Measurements from ENCODE around the gene FSIP1. TPM values are rescaled to one million over a fixed set of nuclear protein-coding genes. Genes with fewer than 3 reads are reported as not detected.

FSIP1 gene
- total RNA-seq, 1 experiment from 2014 or later = 0.61 TPM

GRCh38 chr15:39701988-39702387 is 80.7 kb downstream of the FSIP1 start:
- no peak for DNase-seq (ENCODE audit: low spot score)
- H3K4me3 Mint-ChIP-seq = no peak overlapping the region
- POLR2A ChIA-PET = no interaction called here
- no peaks in the 10 kb centered on the region for H3K36me3 Mint-ChIP-seq
- peaks cover 8% of the 10 kb centered on the region for H3K4me1 Mint-ChIP-seq
- no peak overlapping the region for H3K27ac Mint-ChIP-seq
- H3K9me3 Mint-ChIP-seq = no peaks in the 10 kb centered on the region
- no peak for ATAC-seq
- CTCF ChIA-PET = interaction anchor here (3.5 kb wide), 1 partner anchor 55 kb away, joined by 15 read pairs; no protein-coding TSS in a partner anchor
- no peaks in the 10 kb centered on the region for H3K27me3 Mint-ChIP-seq (ENCODE audit: low read depth)
- TF ChIP-seq NFATC4 (CRISPR knock-in tag; IDR thresholded peaks at IDR 0.05) = no peak
- TF ChIP-seq SMAD3 (CRISPR knock-in tag; IDR thresholded peaks at IDR 0.05; ENCODE audit: borderline replicate concordance) = no peak
- TF ChIP-seq NR2C2 (CRISPR knock-in tag; IDR thresholded peaks at IDR 0.05) = no peak
- no peak for TF ChIP-seq FOXP1 (CRISPR knock-in tag; IDR thresholded peaks at IDR 0.05; ENCODE audit: borderline replicate concordance)
- no peak for TF ChIP-seq NR1H2 (CRISPR knock-in tag; IDR thresholded peaks at IDR 0.05)
- TF ChIP-seq TCF7 (CRISPR knock-in tag; IDR thresholded peaks at IDR 0.05; ENCODE audit: low read depth) = no peak
- TF ChIP-seq ZNF396 (CRISPR knock-in tag; IDR thresholded peaks at IDR 0.05; ENCODE audit: borderline replicate concordance) = no peak
- TF ChIP-seq E2F1 (CRISPR knock-in tag; IDR thresholded peaks at IDR 0.05) = no peak
- TF ChIP-seq ZBTB21 (CRISPR knock-in tag; IDR thresholded peaks at IDR 0.05; ENCODE audit: borderline replicate concordance) = no peak
- TF ChIP-seq JUN (CRISPR knock-in tag; IDR thresholded peaks at IDR 0.05) = no peak
- TF ChIP-seq HMGA2 (CRISPR knock-in tag; IDR thresholded peaks at IDR 0.05) = no peak
- no peak for TF ChIP-seq ARID4B (CRISPR knock-in tag; IDR thresholded peaks at IDR 0.05; ENCODE audit: borderline replicate concordance)
- no peak for TF ChIP-seq ZMAT4 (CRISPR knock-in tag; IDR thresholded peaks at IDR 0.05)
- TF ChIP-seq CDX4 (CRISPR knock-in tag; IDR thresholded peaks at IDR 0.05; ENCODE audit: borderline replicate concordance) = no peak
- no peak for TF ChIP-seq MAX (CRISPR knock-in tag; IDR thresholded peaks at IDR 0.05)
- no peak for TF ChIP-seq TEAD1 (CRISPR knock-in tag; IDR thresholded peaks at IDR 0.05)
- no peak for TF ChIP-seq CREM (CRISPR knock-in tag; IDR thresholded peaks at IDR 0.05)
- TF ChIP-seq ERG (CRISPR knock-in tag; IDR thresholded peaks at IDR 0.05) = no peak
- TF ChIP-seq MYBL2 (CRISPR knock-in tag; IDR thresholded peaks at IDR 0.05) = no peak

GRCh38 chr15:39700375-39700700 is 82.3 kb downstream of the FSIP1 start:
- ATAC-seq (no peak), DNase-seq (ENCODE audit: low spot score) (no peak)
- H3K9me3 Mint-ChIP-seq = no peaks in the 10 kb centered on the region
- peaks cover 10% of the 10 kb centered on the region for H3K4me1 Mint-ChIP-seq
- CTCF ChIA-PET = interaction anchor here (3.5 kb wide), 1 partner anchor 57 kb away, joined by 15 read pairs; no protein-coding TSS in a partner anchor
- POLR2A ChIA-PET = no interaction called here
- H3K27me3 Mint-ChIP-seq (ENCODE audit: low read depth) = no peaks in the 10 kb centered on the region
- TF ChIP-seq TCF7 (CRISPR knock-in tag; IDR thresholded peaks at IDR 0.05; ENCODE audit: low read depth) (no peak), TEAD1 (CRISPR knock-in tag; IDR thresholded peaks at IDR 0.05) (no peak)
- H3K4me3 Mint-ChIP-seq = no peak overlapping the region
- H3K36me3 Mint-ChIP-seq = no peaks in the 10 kb centered on the region
- no peak overlapping the region for H3K27ac Mint-ChIP-seq
